Measurements from ENCODE around the gene PSMB8.
A peak's percentile ranks its signal among the peaks of the same experiment; 100 is the strongest.
"Not testable (repeated sequence)": the region's sequence is repeated elsewhere in the genome, so short reads cannot be mapped to it uniquely, and the experiment has no call there.

Gene PSMB8

GRCh38 chr6:32836873-32837272 lies 7.0 kb downstream of the PSMB8 start:
- no peak for DNase-seq

- DNase-seq: no peak
Measured at GRCh38 chr6:32835167-32835893, 8.5 kb downstream of the PSMB8 start.

GRCh38 chr6:32833664-32834063 lies 10.2 kb downstream of the PSMB8 start:
- DNase-seq: no peak

GRCh38 chr6:32832535-32832934 lies 11.3 kb downstream of the PSMB8 start:
- DNase-seq: no peak

GRCh38 chr6:32830936-32831335 lies 12.9 kb downstream of the PSMB8 start:
- no peak for DNase-seq

GRCh38 chr6:32830017-32830416 lies 13.8 kb downstream of the PSMB8 start:
- DNase-seq: no peak

- no peak for DNase-seq
Measured at GRCh38 chr6:32829495-32829894, 14.4 kb downstream of the PSMB8 start.

GRCh38 chr6:32827025-32827424 lies 16.8 kb downstream of the PSMB8 start:
- DNase-seq: no peak

GRCh38 chr6:32825966-32826365 lies 17.9 kb downstream of the PSMB8 start:
- no peak for DNase-seq

GRCh38 chr6:32819729-32820128 lies 24.1 kb downstream of the PSMB8 start:
- DNase-seq: no peak

GRCh38 chr6:32818867-32819266 lies 25.0 kb downstream of the PSMB8 start:
- no peak for DNase-seq

- no peak for DNase-seq
Measured at GRCh38 chr6:32816746-32817204, 27.1 kb downstream of the PSMB8 start, which contains the start of gene HLA-DOB. Gene HLA-DOB, minus strand, starts transcription at chr6:32817002. Its CDS starts 51 bp downstream, at chr6:32816951.

- DNase-seq: no peak
Measured at GRCh38 chr6:32815996-32816395, 27.9 kb downstream of the PSMB8 start.

GRCh38 chr6:32815115-32815514 lies 28.7 kb downstream of the PSMB8 start:
- no peak for DNase-seq

GRCh38 chr6:32814145-32814544 lies 29.7 kb downstream of the PSMB8 start:
- DNase-seq: no peak

- no peak for DNase-seq
Measured at GRCh38 chr6:32809171-32809570, 34.7 kb downstream of the PSMB8 start.

- no peak for DNase-seq
Measured at GRCh38 chr6:32807020-32807580, 36.7 kb downstream of the PSMB8 start.

GRCh38 chr6:32805404-32805803 lies 38.4 kb downstream of the PSMB8 start:
- not testable (repeated sequence) for DNase-seq

- no peak for DNase-seq
Measured at GRCh38 chr6:32803416-32803815, 40.4 kb downstream of the PSMB8 start.

- no peak for DNase-seq
Measured at GRCh38 chr6:32799740-32800139, 44.1 kb downstream of the PSMB8 start.

GRCh38 chr6:32799168-32799567 lies 44.7 kb downstream of the PSMB8 start:
- no peak for DNase-seq

- DNase-seq: peak; percentile 75
Measured at GRCh38 chr6:32796848-32797776, 46.7 kb downstream of the PSMB8 start.

GRCh38 chr6:32794510-32794909 lies 49.3 kb downstream of the PSMB8 start:
- no peak for DNase-seq

Data from effector CD8-positive, alpha-beta T cell (primary cell).